Endodermal cell (in vitro differentiated cells): Measurements from ENCODE around the gene MISP. TPM values are rescaled to one million over a fixed set of nuclear protein-coding genes. Genes with fewer than 3 reads are reported as not detected.

Experiments used
- DNase-seq: peaks from one replicate; pipeline ENCODE4 v3.0.0-alpha.2; 2017
- H3K27ac ChIP-seq: 2 replicates; pipeline ENCODE4 v1.5.1; 2013; ENCODE audit warnings: mild to moderate bottlenecking, low read depth, low read length, moderate library complexity
- H3K27me3 ChIP-seq: 2 replicates; pipeline ENCODE4 v1.6.1; 2013; ENCODE audit warnings: mild to moderate bottlenecking, low read length, moderate library complexity; ENCODE audit not compliant: insufficient read depth, control insufficient read depth, poor library complexity, severe bottlenecking
- H3K36me3 ChIP-seq: 2 replicates; pipeline ENCODE4 v1.7.0; 2013; ENCODE audit warnings: mild to moderate bottlenecking, low read length, moderate library complexity; ENCODE audit not compliant: control insufficient read depth, insufficient read depth
- H3K4me1 ChIP-seq: one replicate; pipeline ENCODE4 v1.7.0; 2013; ENCODE audit warnings: low read length; ENCODE audit not compliant: control insufficient read depth, insufficient read depth
- H3K4me3 ChIP-seq: 2 replicates; pipeline ENCODE4 v1.5.1; 2013; ENCODE audit warnings: mild to moderate bottlenecking, low read length, moderate library complexity
- H3K9ac ChIP-seq: 2 replicates; pipeline ENCODE4 v1.6.1; 2013; ENCODE audit warnings: mild to moderate bottlenecking, low read length, moderate library complexity; ENCODE audit not compliant: poor library complexity, severe bottlenecking; ENCODE audit errors: extremely low read depth
- H3K9me3 ChIP-seq: 2 replicates; pipeline ENCODE4 v1.6.1; 2013; ENCODE audit warnings: mild to moderate bottlenecking, low read length, moderate library complexity; ENCODE audit not compliant: control insufficient read depth
- H3K27ac Mint-ChIP-seq: 2 replicates; pipeline ENCODE4 v1.8.0; 2020; ENCODE audit warnings: mixed read lengths
- H3K27me3 Mint-ChIP-seq: 2 replicates; pipeline ENCODE4 v1.8.0; 2021; ENCODE audit warnings: mild to moderate bottlenecking, mixed read lengths; ENCODE audit not compliant: insufficient read depth
- H3K36me3 Mint-ChIP-seq: 2 replicates; pipeline ENCODE4 v1.8.0; 2020; ENCODE audit warnings: low read depth, mixed read lengths
- H3K4me1 Mint-ChIP-seq: 2 replicates; pipeline ENCODE4 v1.8.0; 2020; ENCODE audit warnings: mixed read lengths
- H3K4me3 Mint-ChIP-seq: 2 replicates; pipeline ENCODE4 v1.8.0; 2020; ENCODE audit warnings: mild to moderate bottlenecking, moderate library complexity, mixed read lengths
- H3K9me3 Mint-ChIP-seq: 2 replicates; pipeline ENCODE4 v1.8.0; 2020; ENCODE audit warnings: mild to moderate bottlenecking, mixed read lengths
- CTCF ChIP-seq: fragments of 200-600 bp; sonication (generic); conservative IDR thresholded peaks from 2 replicates; pipeline ENCODE4 v1.5.0; 2021; ENCODE audit warnings: antibody characterized with exemption, mild to moderate bottlenecking
- WGBS, 2 experiments: methylation state at CpG; one replicate each; pipeline versions ENCODE4 v1.1.5 to v1.1.7; 2013; ENCODE audit warnings: missing lambda C conversion rate in 2 of 2, mixed read lengths in 1 of 2; ENCODE audit not compliant: insufficient coverage in 1 of 2, insufficient read length in 1 of 2; 5-methylcytosine and 5-hydroxymethylcytosine counted together
- total RNA-seq, 2 donors: library from RNA; stranded (reverse); fragmentation: NEBNext Ultra II Directional in 1 of 2; extraction: Animal tissue kit (Norgen Biotek cat#: 25700) in 1 of 2; gene quantifications; 2 replicates in 1 of 2; 3 replicates in 1 of 2; pipeline ENCODE4 v1.2.1, GENCODE V29; 2021

The MISP gene
- total RNA-seq, 2 donors from 2014 or later: 0.11 TPM; not detected in 1

- H3K4me1 ChIP-seq: no peaks in the 10 kb centered on the region
- H3K9ac ChIP-seq: no peak overlapping the region
- DNase-seq: no peak
- no peaks in the 10 kb centered on the region for H3K36me3 ChIP-seq
- no peak overlapping the region for H3K27ac ChIP-seq
- Mint-ChIP-seq H3K27ac (no peak overlapping the region), H3K27me3 (no peaks in the 10 kb centered on the region), H3K36me3 (no peaks in the 10 kb centered on the region), H3K4me1 (no peaks in the 10 kb centered on the region), H3K4me3 (no peak overlapping the region), H3K9me3 (no peaks in the 10 kb centered on the region)
- 87 to 92% methylated on average over 2 to 7 of the region's 7 CpGs for WGBS, 2 experiments
- H3K9me3 ChIP-seq: no peaks in the 10 kb centered on the region
- no peak overlapping the region for H3K4me3 ChIP-seq
- no peaks in the 10 kb centered on the region for H3K27me3 ChIP-seq
- no peak for TF ChIP-seq CTCF
Observed at GRCh38 chr19:765179-765738, 14.3 kb downstream of the MISP start.

GRCh38 chr19:768424-768823, 17.5 kb downstream of the MISP start:
- H3K27ac Mint-ChIP-seq: no peak overlapping the region
- Histone ChIP-seq H3K27me3 (no peaks in the 10 kb centered on the region), H3K4me3 (no peak overlapping the region), H3K27ac (peak overlapping the region; percentile 56), H3K9me3 (no peaks in the 10 kb centered on the region), H3K36me3 (no peaks in the 10 kb centered on the region), H3K4me1 (no peaks in the 10 kb centered on the region), H3K9ac (no peak overlapping the region)
- 79 to 91% methylated on average over 10 to 14 of the region's 14 CpGs for WGBS, 2 experiments
- H3K9me3 Mint-ChIP-seq: no peaks in the 10 kb centered on the region
- no peaks in the 10 kb centered on the region for H3K4me1 Mint-ChIP-seq
- H3K27me3 Mint-ChIP-seq: no peaks in the 10 kb centered on the region
- H3K36me3 Mint-ChIP-seq: no peaks in the 10 kb centered on the region
- H3K4me3 Mint-ChIP-seq: no peak overlapping the region
- TF ChIP-seq CTCF: no peak
- no peak for DNase-seq

- Histone ChIP-seq H3K27me3 (no peaks in the 10 kb centered on the region), H3K9ac (no peak overlapping the region), H3K9me3 (no peaks in the 10 kb centered on the region), H3K36me3 (no peaks in the 10 kb centered on the region), H3K4me3 (no peak overlapping the region), H3K27ac (no peak overlapping the region), H3K4me1 (no peaks in the 10 kb centered on the region)
- TF ChIP-seq CTCF: no peak
- Mint-ChIP-seq H3K9me3 (no peaks in the 10 kb centered on the region), H3K27me3 (no peaks in the 10 kb centered on the region), H3K4me3 (no peak overlapping the region), H3K36me3 (no peaks in the 10 kb centered on the region), H3K4me1 (no peaks in the 10 kb centered on the region), H3K27ac (no peak overlapping the region)
- 94 to 100% methylated on average over 1 to 5 of the region's 6 CpGs for WGBS, 2 experiments
- DNase-seq: no peak
Observed at GRCh38 chr19:769616-770015, 18.7 kb downstream of the MISP start.
